ENCODE results near the gene FAM120A. TPM values are rescaled to one million over a fixed set of nuclear protein-coding genes. Genes with fewer than 3 reads are reported as not detected.

FAM120A gene
- total RNA-seq, 1 donor from 2014 or later: 93.1 TPM

DNA sequence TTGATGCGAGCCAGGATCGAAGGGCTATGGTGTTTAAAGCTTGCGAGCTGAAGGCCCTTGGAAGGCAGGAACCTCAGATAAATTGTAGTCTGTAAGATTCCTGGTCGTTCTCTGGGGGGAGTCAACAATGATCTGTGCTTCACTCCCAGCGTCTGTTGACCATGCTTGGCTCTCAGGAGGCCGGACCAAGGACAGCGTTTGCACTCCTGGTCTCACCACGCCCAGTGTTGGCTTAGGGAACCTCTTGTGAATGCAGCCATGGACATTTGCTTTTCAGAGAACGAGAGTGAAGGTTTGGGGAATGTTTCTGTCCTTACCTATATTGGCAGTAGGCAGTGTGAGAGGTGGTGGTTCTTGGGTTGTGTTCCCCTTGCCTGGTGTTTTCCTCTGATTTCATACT is 62.1 kb downstream of the FAM120A start:
- H3K4me1 Mint-ChIP-seq (ENCODE audit: unreplicated experiment): peaks cover 21% of the 10 kb centered on the region
- no peak overlapping the region for H3K4me3 Mint-ChIP-seq (ENCODE audit: unreplicated experiment)
- H3K27me3 Mint-ChIP-seq (ENCODE audit: unreplicated experiment): no peaks in the 10 kb centered on the region
- H3K9me3 Mint-ChIP-seq (ENCODE audit: unreplicated experiment): no peaks in the 10 kb centered on the region
- no peak overlapping the region for H3K27ac Mint-ChIP-seq (ENCODE audit: unreplicated experiment)
- DNase-seq (ENCODE audit: extremely low spot score, unreplicated experiment): no peak
- peaks cover 11% of the 10 kb centered on the region for H3K36me3 Mint-ChIP-seq (ENCODE audit: unreplicated experiment)
- TF ChIP-seq, protein P1, sequence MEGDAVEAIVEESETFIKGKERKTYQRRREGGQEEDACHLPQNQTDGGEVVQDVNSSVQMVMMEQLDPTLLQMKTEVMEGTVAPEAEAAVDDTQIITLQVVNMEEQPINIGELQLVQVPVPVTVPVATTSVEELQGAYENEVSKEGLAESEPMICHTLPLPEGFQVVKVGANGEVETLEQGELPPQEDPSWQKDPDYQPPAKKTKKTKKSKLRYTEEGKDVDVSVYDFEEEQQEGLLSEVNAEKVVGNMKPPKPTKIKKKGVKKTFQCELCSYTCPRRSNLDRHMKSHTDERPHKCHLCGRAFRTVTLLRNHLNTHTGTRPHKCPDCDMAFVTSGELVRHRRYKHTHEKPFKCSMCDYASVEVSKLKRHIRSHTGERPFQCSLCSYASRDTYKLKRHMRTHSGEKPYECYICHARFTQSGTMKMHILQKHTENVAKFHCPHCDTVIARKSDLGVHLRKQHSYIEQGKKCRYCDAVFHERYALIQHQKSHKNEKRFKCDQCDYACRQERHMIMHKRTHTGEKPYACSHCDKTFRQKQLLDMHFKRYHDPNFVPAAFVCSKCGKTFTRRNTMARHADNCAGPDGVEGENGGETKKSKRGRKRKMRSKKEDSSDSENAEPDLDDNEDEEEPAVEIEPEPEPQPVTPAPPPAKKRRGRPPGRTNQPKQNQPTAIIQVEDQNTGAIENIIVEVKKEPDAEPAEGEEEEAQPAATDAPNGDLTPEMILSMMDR (IDR thresholded peaks at IDR 0.05): no peak

DNA sequence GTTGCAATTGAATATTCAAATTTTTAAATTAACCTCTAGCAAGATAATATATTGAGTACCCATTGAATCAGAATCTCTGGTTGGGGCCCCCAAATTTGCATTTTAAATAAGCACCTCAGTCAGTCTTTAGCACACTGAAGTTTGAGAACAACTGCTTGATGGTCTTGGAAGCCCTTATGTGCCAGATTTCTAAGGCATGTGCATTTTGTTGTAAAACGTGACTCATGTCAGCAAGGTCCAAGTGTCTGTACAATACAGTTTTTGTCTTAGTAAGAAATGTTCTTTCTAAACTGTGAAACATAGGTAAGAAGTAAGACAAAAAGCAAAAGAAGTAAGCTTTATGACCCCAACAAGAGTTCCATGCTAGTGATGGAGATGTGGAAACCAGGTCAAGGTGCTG is 65.8 kb downstream of the FAM120A start:
- peaks cover 6% of the 10 kb centered on the region for H3K4me1 Mint-ChIP-seq (ENCODE audit: unreplicated experiment)
- DNase-seq (ENCODE audit: extremely low spot score, unreplicated experiment): no peak
- peaks cover 15% of the 10 kb centered on the region for H3K36me3 Mint-ChIP-seq (ENCODE audit: unreplicated experiment)
- H3K9me3 Mint-ChIP-seq (ENCODE audit: unreplicated experiment): no peaks in the 10 kb centered on the region
- TF ChIP-seq, protein P1 (IDR thresholded peaks at IDR 0.05): no peak
- no peaks in the 10 kb centered on the region for H3K27me3 Mint-ChIP-seq (ENCODE audit: unreplicated experiment)
- H3K27ac Mint-ChIP-seq (ENCODE audit: unreplicated experiment): no peak overlapping the region
- no peak overlapping the region for H3K4me3 Mint-ChIP-seq (ENCODE audit: unreplicated experiment)

DNA sequence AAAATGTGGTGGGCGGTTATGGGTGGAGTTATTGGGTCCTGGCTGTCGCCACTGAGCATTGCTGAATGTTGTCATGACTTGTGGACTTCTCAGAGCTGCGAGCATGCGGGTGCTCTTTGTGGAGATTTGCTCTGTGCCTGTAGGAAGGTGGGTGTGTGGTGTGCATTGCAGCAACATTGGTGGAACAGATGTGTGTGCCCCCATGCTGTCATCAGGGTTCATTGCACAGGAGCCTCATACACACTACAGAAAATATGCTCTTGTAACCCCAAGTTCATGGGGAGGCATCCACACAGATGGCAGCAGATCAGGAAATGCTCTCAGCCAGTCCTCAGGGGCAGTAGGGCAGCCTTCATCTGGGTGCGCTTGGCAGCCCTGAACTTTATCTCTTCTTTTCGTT is 69.0 kb downstream of the FAM120A start:
- no peak for DNase-seq (ENCODE audit: extremely low spot score, unreplicated experiment)
- no peaks in the 10 kb centered on the region for H3K9me3 Mint-ChIP-seq (ENCODE audit: unreplicated experiment)
- peaks cover 2% of the 10 kb centered on the region for H3K4me1 Mint-ChIP-seq (ENCODE audit: unreplicated experiment)
- H3K36me3 Mint-ChIP-seq (ENCODE audit: unreplicated experiment): peaks cover 30% of the 10 kb centered on the region
- TF ChIP-seq, protein P1 (IDR thresholded peaks at IDR 0.05): no peak
- no peaks in the 10 kb centered on the region for H3K27me3 Mint-ChIP-seq (ENCODE audit: unreplicated experiment)
- no peak overlapping the region for H3K27ac Mint-ChIP-seq (ENCODE audit: unreplicated experiment)
- no peak overlapping the region for H3K4me3 Mint-ChIP-seq (ENCODE audit: unreplicated experiment)

DNA sequence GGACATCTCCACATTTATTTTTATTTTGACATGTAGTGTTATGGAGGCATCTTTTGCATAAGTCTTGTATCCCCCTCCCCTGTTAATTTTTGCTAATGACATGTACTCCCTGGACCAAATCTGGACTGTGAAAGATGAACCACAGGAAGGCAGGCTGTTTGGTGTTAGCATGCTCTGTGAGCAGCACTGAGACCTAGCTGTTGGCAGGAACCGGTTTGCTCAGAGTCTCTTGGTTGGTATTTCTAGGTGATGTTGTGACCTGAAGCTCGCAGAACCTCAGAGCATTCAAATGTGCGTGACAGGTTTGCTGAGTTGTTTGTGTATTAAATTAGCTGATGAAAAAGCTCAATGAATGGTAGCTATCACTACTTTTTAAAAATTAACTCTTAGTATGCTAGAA is 71.3 kb downstream of the FAM120A start:
- Mint-ChIP-seq H3K4me3 (ENCODE audit: unreplicated experiment) (no peak overlapping the region), H3K36me3 (ENCODE audit: unreplicated experiment) (peaks cover 34% of the 10 kb centered on the region), H3K9me3 (ENCODE audit: unreplicated experiment) (no peaks in the 10 kb centered on the region), H3K4me1 (ENCODE audit: unreplicated experiment) (peaks cover 2% of the 10 kb centered on the region), H3K27me3 (ENCODE audit: unreplicated experiment) (no peaks in the 10 kb centered on the region), H3K27ac (ENCODE audit: unreplicated experiment) (no peak overlapping the region)
- DNase-seq (ENCODE audit: extremely low spot score, unreplicated experiment): no peak
- TF ChIP-seq, protein P1 (IDR thresholded peaks at IDR 0.05): no peak

DNA sequence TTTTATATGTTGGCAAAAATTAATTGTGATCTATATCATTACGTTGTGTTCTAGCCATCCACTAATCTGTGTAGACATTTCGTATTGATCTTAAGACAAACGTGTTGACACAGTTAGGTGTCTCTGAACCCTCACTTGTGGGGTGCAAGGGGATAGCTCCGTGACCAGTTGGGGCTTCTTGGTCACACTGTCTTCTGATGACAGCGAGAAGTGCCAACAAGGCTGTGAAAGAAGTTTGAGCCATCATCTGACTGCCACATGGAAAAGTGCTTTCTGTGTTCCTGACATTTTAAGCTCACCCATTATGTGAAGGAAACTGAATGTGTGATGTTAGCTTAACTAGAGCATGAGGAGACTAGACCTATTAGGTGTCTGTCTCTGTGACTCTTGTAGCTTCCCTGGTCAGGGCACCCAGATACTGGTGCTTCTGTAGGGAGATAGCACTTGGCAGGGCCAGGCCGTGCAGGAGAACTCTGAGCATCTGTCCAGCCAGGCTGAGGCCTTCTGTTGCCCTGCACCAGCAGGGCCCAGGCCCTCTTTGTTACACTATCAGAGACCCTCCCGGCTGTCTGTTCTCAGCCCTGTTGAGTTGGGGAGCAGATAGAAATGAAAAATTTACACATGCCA is 72.1 kb downstream of the FAM120A start:
- DNase-seq (ENCODE audit: extremely low spot score, unreplicated experiment): no peak
- Mint-ChIP-seq H3K27me3 (ENCODE audit: unreplicated experiment) (no peaks in the 10 kb centered on the region), H3K27ac (ENCODE audit: unreplicated experiment) (no peak overlapping the region), H3K4me1 (ENCODE audit: unreplicated experiment) (peaks cover 2% of the 10 kb centered on the region), H3K36me3 (ENCODE audit: unreplicated experiment) (peaks cover 34% of the 10 kb centered on the region), H3K4me3 (ENCODE audit: unreplicated experiment) (no peak overlapping the region), H3K9me3 (ENCODE audit: unreplicated experiment) (no peaks in the 10 kb centered on the region)
- TF ChIP-seq, protein P1 (IDR thresholded peaks at IDR 0.05): no peak
